GM12874 (cell line): ENCODE measurements around the gene ARFGEF3.

Experiments used
- TF ChIP-seq, protein P1 (sequence below): IDR thresholded peaks from 2 replicates; pipeline ENCODE4 v1.5.1; 2011; ENCODE audit warnings: low read depth, mild to moderate bottlenecking, control low read depth, low read length, moderate library complexity; ENCODE audit not compliant: insufficient read depth

Gene ARFGEF3

DNA sequence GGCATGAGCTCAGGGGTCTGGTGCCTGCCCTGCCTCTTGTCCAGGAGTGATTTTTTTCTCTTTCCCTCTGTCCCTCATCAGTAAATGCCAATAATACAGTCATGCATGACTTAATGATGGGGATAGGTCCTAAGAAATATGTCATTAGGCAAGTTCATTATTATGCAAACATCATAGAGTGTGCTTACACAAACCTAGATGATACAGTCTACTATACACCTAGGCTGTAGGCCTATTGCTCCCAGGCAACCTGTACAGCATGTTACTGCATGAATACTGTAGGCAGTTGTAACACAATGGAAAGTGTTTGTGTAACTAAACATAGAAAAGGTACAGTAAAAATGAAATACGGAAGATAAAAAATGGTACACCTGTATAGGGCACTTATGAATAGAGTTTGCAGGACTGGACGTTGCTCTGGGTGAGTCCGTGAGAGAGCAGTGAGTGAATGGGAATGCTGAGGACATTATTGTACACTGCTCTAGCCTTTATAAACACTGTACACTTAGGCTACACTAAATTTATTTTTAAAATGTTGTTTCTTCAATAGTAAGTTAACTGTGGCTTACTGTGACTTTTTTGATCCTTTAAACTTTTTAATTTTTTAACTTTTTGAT, 34.5 kb downstream of the ARFGEF3 start:
- TF ChIP-seq, protein P1, sequence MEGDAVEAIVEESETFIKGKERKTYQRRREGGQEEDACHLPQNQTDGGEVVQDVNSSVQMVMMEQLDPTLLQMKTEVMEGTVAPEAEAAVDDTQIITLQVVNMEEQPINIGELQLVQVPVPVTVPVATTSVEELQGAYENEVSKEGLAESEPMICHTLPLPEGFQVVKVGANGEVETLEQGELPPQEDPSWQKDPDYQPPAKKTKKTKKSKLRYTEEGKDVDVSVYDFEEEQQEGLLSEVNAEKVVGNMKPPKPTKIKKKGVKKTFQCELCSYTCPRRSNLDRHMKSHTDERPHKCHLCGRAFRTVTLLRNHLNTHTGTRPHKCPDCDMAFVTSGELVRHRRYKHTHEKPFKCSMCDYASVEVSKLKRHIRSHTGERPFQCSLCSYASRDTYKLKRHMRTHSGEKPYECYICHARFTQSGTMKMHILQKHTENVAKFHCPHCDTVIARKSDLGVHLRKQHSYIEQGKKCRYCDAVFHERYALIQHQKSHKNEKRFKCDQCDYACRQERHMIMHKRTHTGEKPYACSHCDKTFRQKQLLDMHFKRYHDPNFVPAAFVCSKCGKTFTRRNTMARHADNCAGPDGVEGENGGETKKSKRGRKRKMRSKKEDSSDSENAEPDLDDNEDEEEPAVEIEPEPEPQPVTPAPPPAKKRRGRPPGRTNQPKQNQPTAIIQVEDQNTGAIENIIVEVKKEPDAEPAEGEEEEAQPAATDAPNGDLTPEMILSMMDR, result no peak

DNA sequence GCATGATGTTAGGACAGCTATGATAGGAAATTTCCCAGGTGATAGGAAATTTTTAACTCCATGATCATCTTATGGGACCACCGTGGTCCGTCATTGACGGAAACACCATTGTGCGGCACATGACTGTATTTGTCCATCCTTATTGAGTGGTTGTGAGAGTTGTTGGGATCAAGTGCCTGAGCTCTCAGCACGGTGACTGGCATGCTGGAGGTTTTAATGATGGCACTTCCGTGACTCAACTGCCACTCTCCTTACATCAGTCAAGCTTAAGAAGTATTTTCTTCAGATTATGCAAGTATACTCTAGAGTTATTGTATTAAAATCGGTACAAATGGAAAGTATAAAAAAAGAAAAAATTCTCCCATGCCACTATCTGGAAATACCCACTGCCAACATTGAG, 35.8 kb downstream of the ARFGEF3 start:
- TF ChIP-seq, protein P1, result no peak

DNA sequence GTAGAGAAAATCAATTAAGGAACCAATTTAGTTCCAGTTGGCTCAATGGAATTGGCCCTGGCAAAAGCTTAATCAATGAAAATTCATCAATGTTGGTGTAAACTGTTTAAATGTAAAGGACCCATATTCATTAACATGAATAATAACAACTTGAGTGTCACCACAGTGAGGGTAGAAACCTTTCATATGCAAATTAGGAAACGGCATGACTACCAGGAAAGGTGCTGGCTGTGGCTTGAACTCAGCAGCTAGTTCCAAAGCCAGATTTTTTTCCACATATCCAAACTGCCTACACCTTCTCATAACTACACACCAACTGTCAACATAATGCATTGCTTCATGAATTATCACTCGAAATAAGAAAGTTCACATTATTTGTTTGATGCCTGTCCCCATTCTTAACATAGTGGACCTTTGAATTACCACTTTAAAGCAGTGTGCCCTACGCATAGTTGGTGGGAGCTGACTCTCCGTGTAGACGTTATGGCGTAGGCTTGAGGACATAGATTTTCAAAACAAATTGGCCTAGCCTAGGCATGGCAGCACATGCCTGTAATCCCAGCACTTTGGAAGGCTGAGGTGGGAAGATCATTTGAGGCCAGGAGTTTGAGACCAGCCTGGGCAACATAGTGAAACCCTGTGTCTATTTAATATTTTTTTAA, 36.8 kb downstream of the ARFGEF3 start:
- TF ChIP-seq, protein P1, result no peak

DNA sequence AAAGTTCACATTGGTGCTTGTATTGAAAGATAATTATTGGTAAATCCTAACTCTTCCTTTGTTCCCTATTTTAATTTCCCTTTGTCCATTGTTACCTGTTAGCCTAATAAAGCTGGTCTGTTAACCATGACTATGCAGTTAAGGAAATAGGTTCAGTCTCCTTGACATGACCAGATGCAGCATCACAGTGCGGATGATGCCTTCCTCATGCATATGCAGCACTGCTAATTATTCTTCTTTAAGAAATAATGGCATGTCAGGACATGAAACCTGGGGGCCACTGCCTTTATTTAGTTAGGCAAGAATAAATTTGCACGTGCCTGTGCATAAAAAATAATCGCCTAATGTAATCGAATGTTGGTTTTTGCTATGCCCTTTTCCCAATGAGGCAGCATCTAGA, 40.1 kb downstream of the ARFGEF3 start:
- TF ChIP-seq, protein P1, result no peak

DNA sequence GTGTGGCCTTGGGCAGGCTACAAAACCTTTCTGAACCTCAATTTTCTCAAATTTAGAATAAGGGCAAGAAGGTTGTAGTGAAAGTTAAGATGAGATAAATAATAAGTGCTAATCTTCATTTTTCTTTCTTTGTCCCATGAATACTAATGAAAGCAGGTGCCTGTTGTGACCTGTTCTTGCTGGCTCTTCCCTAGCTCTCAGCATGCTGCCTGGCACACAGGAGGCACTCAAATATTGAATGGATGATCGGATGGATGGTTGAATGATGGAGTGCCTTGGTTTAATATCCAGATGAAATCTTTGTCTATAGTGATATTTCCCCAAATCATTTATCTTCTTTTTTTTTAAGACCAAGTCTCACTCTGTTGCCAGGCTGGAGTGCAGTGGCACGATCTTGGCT, 41.6 kb downstream of the ARFGEF3 start:
- TF ChIP-seq, protein P1, result no peak

DNA sequence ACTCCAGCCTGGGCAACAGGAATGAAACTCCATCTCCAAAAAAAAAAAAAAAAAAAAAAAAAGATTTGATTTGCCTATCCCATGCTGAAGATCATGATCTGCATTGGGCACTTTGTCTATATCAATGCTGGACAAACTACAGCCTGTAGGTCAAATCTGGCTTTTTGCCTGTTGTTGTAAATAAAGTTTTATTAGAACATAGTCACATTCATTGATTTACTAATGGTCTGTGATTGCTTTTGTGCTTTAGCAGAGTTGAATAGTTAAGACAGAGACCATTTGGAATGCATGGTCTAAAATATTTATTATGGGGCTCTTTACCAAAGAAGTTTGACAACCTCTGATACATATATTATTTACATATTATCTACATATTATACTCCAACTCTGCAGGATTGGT, 42.6 kb downstream of the ARFGEF3 start:
- TF ChIP-seq, protein P1, result no peak

DNA sequence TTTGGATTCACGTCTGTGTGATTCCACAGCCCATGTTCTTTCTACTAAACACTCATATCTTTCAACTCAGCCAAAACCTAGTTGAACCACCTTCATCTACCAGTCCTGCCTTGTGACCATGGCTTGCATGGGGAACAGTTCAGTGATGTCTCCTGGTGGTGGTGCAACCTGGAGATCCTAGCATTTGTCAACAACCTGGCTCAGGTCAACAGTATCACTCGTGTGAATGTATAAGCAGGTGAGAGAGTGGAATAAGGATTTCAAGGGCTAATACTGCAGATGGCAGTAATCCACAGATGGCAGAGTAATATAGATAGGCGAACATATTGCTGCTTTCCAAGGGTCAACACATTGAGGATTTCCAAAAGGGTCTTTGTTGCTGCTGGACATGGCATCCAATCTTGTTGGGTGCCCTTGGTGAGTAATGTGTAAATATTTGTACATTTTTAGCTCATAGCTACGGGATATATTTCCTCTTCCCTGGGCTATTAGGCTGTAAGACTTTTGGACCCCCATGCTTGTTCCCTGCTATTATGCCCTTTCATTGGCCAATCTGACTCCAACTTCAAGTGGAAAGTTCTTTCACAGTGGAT, 43.1 kb downstream of the ARFGEF3 start:
- TF ChIP-seq, protein P1, result no peak
